K562 (cell line): ENCODE results near the gene F8A1. TPM values are rescaled to one million over a fixed set of nuclear protein-coding genes. Genes with fewer than 3 reads are reported as not detected.

Experiments
- DEAF1 ChIP-seq: fragments of 450-650 bp; formaldehyde crosslinking; IDR thresholded peaks from 2 replicates; pipeline ENCODE4 v1.4.0; 2020; ENCODE audit warnings: mild to moderate bottlenecking, moderate library complexity
- NBN ChIP-seq: fragments of 450-650 bp; IDR thresholded peaks from 2 replicates; pipeline ENCODE4 v1.6.1; 2016; ENCODE audit warnings: low read depth, mild to moderate bottlenecking
- NR4A1 ChIP-seq, 2 experiments: fragments of 250-450 bp in 1 of 2; fragments of 450-650 bp in 1 of 2; sonication (Bioruptor Pico) in 1 of 2; IDR thresholded peaks; 2 replicates each; pipeline versions ENCODE4 v1.4.0 to v1.6.1; 2016 to 2020; ENCODE audit warnings: mild to moderate bottlenecking in 2 of 2, missing compliant biosample characterization in 1 of 2, missing genetic modification characterization in 1 of 2, moderate library complexity in 1 of 2
- SMAD4 ChIP-seq: fragments of 250-450 bp; sonication (Bioruptor Pico); conservative IDR thresholded peaks from 2 replicates; pipeline ENCODE4 v1.8.0; 2021; ENCODE audit warnings: inconsistent platforms, mild to moderate bottlenecking, moderate library complexity
- ZNF764 ChIP-seq: fragments of 250-450 bp; sonication (Bioruptor Pico); IDR thresholded peaks from 2 replicates; pipeline ENCODE4 v1.4.0; 2020; ENCODE audit warnings: low read depth, mild to moderate bottlenecking, moderate library complexity
- polyA plus RNA-seq, 8 experiments: library from polyadenylated mRNA; depleted of rRNA in 4 of 8; stranded (reverse) in 5 of 8; unstranded in 3 of 8; fragments of >200 nt; fragmentation: Nextera tagmentation in 2 of 8; fragmentation: Illumina TruSeq in 1 of 8; extraction: Ambion mirVana in 2 of 8; extraction: Trizol in 1 of 8; gene quantifications; 2 replicates each; pipeline versions ENCODE4 v1.2.1 to v1.2.3, GENCODE V29; 2011 to 2014; ENCODE audit warnings: inconsistent platforms in 1 of 8, missing spikeins in 1 of 8
- total RNA-seq, 7 experiments: library from RNA; depleted of rRNA in 6 of 7; stranded (reverse); fragments of >200 nt in 6 of 7; fragmentation: Illumina TruSeq in 2 of 7; extraction: Trizol in 2 of 7; gene quantifications; 2 replicates each; pipeline versions ENCODE4 v1.2.1 to v1.2.3, GENCODE V29; 2011 to 2021; ENCODE audit warnings: low replicate concordance in 1 of 7
- TF ChIP-seq, protein P1 (sequence below): fragments of 450-650 bp; IDR thresholded peaks from 2 replicates; pipeline ENCODE4 v1.6.1; 2016; ENCODE audit warnings: mild to moderate bottlenecking, moderate library complexity
- TF ChIP-seq, protein P2 (sequence below): fragments of 450-650 bp; IDR thresholded peaks from 2 replicates; pipeline ENCODE4 v1.6.1; 2017; ENCODE audit warnings: mild to moderate bottlenecking, moderate library complexity

F8A1 gene
- total and polyA plus RNA-seq, 9 of the 15 experiments (the other 6 are each of a cell fraction or from before 2014, with no cell fraction given) = 0.11 to 0.27 TPM; not detected in 7

GRCh38 chrX:154918060-154918483, 31.9 kb downstream of the F8A1 start (continued):
- TF ChIP-seq, protein P1, sequence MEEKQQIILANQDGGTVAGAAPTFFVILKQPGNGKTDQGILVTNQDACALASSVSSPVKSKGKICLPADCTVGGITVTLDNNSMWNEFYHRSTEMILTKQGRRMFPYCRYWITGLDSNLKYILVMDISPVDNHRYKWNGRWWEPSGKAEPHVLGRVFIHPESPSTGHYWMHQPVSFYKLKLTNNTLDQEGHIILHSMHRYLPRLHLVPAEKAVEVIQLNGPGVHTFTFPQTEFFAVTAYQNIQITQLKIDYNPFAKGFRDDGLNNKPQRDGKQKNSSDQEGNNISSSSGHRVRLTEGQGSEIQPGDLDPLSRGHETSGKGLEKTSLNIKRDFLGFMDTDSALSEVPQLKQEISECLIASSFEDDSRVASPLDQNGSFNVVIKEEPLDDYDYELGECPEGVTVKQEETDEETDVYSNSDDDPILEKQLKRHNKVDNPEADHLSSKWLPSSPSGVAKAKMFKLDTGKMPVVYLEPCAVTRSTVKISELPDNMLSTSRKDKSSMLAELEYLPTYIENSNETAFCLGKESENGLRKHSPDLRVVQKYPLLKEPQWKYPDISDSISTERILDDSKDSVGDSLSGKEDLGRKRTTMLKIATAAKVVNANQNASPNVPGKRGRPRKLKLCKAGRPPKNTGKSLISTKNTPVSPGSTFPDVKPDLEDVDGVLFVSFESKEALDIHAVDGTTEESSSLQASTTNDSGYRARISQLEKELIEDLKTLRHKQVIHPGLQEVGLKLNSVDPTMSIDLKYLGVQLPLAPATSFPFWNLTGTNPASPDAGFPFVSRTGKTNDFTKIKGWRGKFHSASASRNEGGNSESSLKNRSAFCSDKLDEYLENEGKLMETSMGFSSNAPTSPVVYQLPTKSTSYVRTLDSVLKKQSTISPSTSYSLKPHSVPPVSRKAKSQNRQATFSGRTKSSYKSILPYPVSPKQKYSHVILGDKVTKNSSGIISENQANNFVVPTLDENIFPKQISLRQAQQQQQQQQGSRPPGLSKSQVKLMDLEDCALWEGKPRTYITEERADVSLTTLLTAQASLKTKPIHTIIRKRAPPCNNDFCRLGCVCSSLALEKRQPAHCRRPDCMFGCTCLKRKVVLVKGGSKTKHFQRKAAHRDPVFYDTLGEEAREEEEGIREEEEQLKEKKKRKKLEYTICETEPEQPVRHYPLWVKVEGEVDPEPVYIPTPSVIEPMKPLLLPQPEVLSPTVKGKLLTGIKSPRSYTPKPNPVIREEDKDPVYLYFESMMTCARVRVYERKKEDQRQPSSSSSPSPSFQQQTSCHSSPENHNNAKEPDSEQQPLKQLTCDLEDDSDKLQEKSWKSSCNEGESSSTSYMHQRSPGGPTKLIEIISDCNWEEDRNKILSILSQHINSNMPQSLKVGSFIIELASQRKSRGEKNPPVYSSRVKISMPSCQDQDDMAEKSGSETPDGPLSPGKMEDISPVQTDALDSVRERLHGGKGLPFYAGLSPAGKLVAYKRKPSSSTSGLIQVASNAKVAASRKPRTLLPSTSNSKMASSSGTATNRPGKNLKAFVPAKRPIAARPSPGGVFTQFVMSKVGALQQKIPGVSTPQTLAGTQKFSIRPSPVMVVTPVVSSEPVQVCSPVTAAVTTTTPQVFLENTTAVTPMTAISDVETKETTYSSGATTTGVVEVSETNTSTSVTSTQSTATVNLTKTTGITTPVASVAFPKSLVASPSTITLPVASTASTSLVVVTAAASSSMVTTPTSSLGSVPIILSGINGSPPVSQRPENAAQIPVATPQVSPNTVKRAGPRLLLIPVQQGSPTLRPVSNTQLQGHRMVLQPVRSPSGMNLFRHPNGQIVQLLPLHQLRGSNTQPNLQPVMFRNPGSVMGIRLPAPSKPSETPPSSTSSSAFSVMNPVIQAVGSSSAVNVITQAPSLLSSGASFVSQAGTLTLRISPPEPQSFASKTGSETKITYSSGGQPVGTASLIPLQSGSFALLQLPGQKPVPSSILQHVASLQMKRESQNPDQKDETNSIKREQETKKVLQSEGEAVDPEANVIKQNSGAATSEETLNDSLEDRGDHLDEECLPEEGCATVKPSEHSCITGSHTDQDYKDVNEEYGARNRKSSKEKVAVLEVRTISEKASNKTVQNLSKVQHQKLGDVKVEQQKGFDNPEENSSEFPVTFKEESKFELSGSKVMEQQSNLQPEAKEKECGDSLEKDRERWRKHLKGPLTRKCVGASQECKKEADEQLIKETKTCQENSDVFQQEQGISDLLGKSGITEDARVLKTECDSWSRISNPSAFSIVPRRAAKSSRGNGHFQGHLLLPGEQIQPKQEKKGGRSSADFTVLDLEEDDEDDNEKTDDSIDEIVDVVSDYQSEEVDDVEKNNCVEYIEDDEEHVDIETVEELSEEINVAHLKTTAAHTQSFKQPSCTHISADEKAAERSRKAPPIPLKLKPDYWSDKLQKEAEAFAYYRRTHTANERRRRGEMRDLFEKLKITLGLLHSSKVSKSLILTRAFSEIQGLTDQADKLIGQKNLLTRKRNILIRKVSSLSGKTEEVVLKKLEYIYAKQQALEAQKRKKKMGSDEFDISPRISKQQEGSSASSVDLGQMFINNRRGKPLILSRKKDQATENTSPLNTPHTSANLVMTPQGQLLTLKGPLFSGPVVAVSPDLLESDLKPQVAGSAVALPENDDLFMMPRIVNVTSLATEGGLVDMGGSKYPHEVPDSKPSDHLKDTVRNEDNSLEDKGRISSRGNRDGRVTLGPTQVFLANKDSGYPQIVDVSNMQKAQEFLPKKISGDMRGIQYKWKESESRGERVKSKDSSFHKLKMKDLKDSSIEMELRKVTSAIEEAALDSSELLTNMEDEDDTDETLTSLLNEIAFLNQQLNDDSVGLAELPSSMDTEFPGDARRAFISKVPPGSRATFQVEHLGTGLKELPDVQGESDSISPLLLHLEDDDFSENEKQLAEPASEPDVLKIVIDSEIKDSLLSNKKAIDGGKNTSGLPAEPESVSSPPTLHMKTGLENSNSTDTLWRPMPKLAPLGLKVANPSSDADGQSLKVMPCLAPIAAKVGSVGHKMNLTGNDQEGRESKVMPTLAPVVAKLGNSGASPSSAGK = 0 out of 2 replicates have a peak, but pooled peaks have one; percentile 17
- TF ChIP-seq ZNF764 (CRISPR knock-in tag) (no peak), SMAD4 (no peak), NBN (0 out of 2 replicates have a peak, but pooled peaks have one; percentile 31), NR4A1 (CRISPR knock-in tag; IDR thresholded peaks at IDR 0.05) (no peak), NR4A1 (tag; IDR thresholded peaks at IDR 0.05) (no peak), DEAF1 (peak; percentile 71)
- TF ChIP-seq, protein P2, sequence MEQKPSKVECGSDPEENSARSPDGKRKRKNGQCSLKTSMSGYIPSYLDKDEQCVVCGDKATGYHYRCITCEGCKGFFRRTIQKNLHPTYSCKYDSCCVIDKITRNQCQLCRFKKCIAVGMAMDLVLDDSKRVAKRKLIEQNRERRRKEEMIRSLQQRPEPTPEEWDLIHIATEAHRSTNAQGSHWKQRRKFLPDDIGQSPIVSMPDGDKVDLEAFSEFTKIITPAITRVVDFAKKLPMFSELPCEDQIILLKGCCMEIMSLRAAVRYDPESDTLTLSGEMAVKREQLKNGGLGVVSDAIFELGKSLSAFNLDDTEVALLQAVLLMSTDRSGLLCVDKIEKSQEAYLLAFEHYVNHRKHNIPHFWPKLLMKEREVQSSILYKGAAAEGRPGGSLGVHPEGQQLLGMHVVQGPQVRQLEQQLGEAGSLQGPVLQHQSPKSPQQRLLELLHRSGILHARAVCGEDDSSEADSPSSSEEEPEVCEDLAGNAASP = no peak
